Keratinocyte (primary cell): ENCODE measurements around the gene GLUL. TPM values are rescaled to one million over a fixed set of nuclear protein-coding genes. Genes with fewer than 3 reads are reported as not detected.

ENCODE experiments used
- DNase-seq: peaks from one replicate; pipeline ENCODE4 v3.0.0-alpha.2; 2011; ENCODE audit warnings: low read depth, missing footprints, low spot score
- FAIRE-seq: peaks from 2 replicates; lab custom pipeline; 2011; peaks lifted over from hg19 to GRCh38; lab: Jason Lieb, UNC
- H2AFZ ChIP-seq: 2 replicates; pipeline ENCODE4 v1.6.0; 2012; ENCODE audit warnings: low read length, control low read depth, inconsistent platforms; ENCODE audit not compliant: control insufficient read depth
- H3K27ac ChIP-seq: 2 replicates; pipeline ENCODE4 v1.5.1; 2011; ENCODE audit warnings: low read length; ENCODE audit not compliant: control insufficient read depth, insufficient read depth
- H3K27me3 ChIP-seq: 3 replicates; pipeline ENCODE4 v1.6.0; 2011; ENCODE audit warnings: low read length; ENCODE audit not compliant: control insufficient read depth, insufficient read depth; ENCODE audit errors: extremely low read depth
- H3K36me3 ChIP-seq, 2 experiments: 2 replicates in 1 of 2; 3 replicates in 1 of 2; pipeline ENCODE4 v1.5.1; 2011; ENCODE audit warnings: low read length in 2 of 2, mild to moderate bottlenecking in 1 of 2; ENCODE audit not compliant: control insufficient read depth in 2 of 2, insufficient read depth in 2 of 2; ENCODE audit errors: extremely low read depth in 1 of 2
- H3K4me1 ChIP-seq: 3 replicates; pipeline ENCODE4 v1.5.1; 2011; ENCODE audit warnings: low read length; ENCODE audit not compliant: control insufficient read depth, insufficient read depth; ENCODE audit errors: extremely low read depth
- H3K4me2 ChIP-seq: 3 replicates; pipeline ENCODE4 v1.6.0; 2011; ENCODE audit warnings: low read depth, low read length; ENCODE audit not compliant: control insufficient read depth, insufficient read depth; ENCODE audit errors: extremely low read depth
- H3K4me3 ChIP-seq, 3 experiments: fragments of 200-600 bp in 1 of 3; sonication (generic) in 1 of 3; 2 replicates in 2 of 3; 3 replicates in 1 of 3; pipeline ENCODE4 v1.5.1; 2011 to 2016; ENCODE audit warnings: low read length in 3 of 3, mild to moderate bottlenecking in 3 of 3, control low read depth in 2 of 3, inconsistent platforms in 1 of 3, low read depth in 1 of 3, mixed read lengths in 1 of 3, mixed run types in 1 of 3, moderate library complexity in 1 of 3; ENCODE audit not compliant: control insufficient read depth in 2 of 3, insufficient read depth in 2 of 3; ENCODE audit errors: extremely low read depth in 1 of 3
- H3K79me2 ChIP-seq: 2 replicates; pipeline ENCODE4 v1.6.0; 2012; ENCODE audit warnings: low read length; ENCODE audit not compliant: control insufficient read depth, insufficient read depth
- H3K9ac ChIP-seq: 3 replicates; pipeline ENCODE4 v1.6.0; 2011; ENCODE audit warnings: low read length; ENCODE audit not compliant: control insufficient read depth, insufficient read depth; ENCODE audit errors: extremely low read depth
- H3K9me1 ChIP-seq: 3 replicates; pipeline ENCODE4 v1.6.0; 2011; ENCODE audit warnings: low read length; ENCODE audit not compliant: control insufficient read depth, insufficient read depth; ENCODE audit errors: extremely low read depth
- H3K9me3 ChIP-seq: 2 replicates; pipeline ENCODE4 v1.5.1; 2012; ENCODE audit warnings: low read depth, low read length; ENCODE audit not compliant: control insufficient read depth
- H4K20me1 ChIP-seq: 3 replicates; pipeline ENCODE4 v1.6.0; 2011; ENCODE audit warnings: low read length; ENCODE audit not compliant: control insufficient read depth, insufficient read depth; ENCODE audit errors: extremely low read depth
- EZH2 ChIP-seq: IDR thresholded peaks from one replicate; pipeline ENCODE4 v1.6.1; 2012; ENCODE audit warnings: inconsistent platforms, mild to moderate bottlenecking, low read length, moderate library complexity
- dilution Hi-C: fragments of 300-500 bp; cut with MboI; formaldehyde crosslinking; loops from one replicate; pipeline ENCODE4 v1.7.0; 2020; ENCODE audit warnings: low sequenced_read_pairs; ENCODE audit not compliant: extremely low pct_ligation_motif_present
- polyA plus RNA-seq, 5 experiments: library from polyadenylated mRNA; depleted of rRNA in 3 of 5; stranded (reverse) in 3 of 5; stranded (forward) in 1 of 5; unstranded in 1 of 5; fragments of >200 nt; gene quantifications; 1 replicate in 1 of 5; 2 replicates in 3 of 5; 3 replicates in 1 of 5; pipeline versions ENCODE4 v1.2.1 to v1.2.3, GENCODE V29; 2011 to 2012; ENCODE audit warnings: missing spikeins in 2 of 5, low read depth in 1 of 5, low replicate concordance in 1 of 5
- TF ChIP-seq, protein P1 (sequence below), 3 experiments: IDR thresholded peaks in 1 of 3; conservative IDR thresholded peaks in 1 of 3; optimal IDR thresholded peaks in 1 of 3; 2 replicates in 2 of 3; 3 replicates in 1 of 3; pipeline versions ENCODE3 to v1.5.1; 2011; ENCODE audit warnings: low read length in 3 of 3, mild to moderate bottlenecking in 3 of 3, moderate library complexity in 2 of 3, control low read depth in 1 of 3, inconsistent platforms in 1 of 3; ENCODE audit not compliant: insufficient read depth in 2 of 3; ENCODE audit errors: extremely low read depth in 1 of 3

GLUL gene
- polyA plus RNA-seq, 1 donor (not counting 4 experiments of a cell fraction or from before 2014, with no cell fraction given): 593 TPM

DNA sequence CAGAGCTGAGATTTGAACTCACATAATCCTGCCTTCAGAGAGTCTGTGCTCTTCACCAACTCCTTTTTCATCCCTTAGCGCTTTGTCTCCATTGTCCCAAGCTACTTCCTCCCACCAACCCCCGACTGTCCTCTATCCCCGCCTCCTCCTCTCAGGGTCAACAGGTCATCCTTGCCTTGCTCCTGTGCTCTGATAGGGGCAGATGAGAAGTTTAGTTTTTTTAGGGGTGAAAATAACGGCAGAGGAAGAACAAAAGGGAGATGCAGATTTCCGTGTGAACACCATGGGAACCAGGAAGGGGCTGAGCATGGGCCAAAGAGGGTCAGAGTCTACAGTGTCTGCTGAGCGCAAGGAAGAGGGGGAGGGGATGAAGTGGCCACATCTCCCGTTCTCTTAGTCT, 31.9 kb downstream of the GLUL start:
- no peaks in the 10 kb centered on the region for H3K9me3 ChIP-seq
- no peaks in the 10 kb centered on the region for H3K9me1 ChIP-seq
- H3K4me3 ChIP-seq: no peak overlapping the region
- no peak for DNase-seq
- FAIRE-seq: no peak
- H3K4me2 ChIP-seq: no peak overlapping the region
- H3K27me3 ChIP-seq: no peaks in the 10 kb centered on the region
- no peak overlapping the region for H2AFZ ChIP-seq
- H3K9ac ChIP-seq: no peak overlapping the region
- no peaks in the 10 kb centered on the region for H3K79me2 ChIP-seq
- no peaks in the 10 kb centered on the region for H4K20me1 ChIP-seq
- dilution Hi-C loops: no loop called here
- H3K36me3 ChIP-seq: no peaks in the 10 kb centered on the region
- TF ChIP-seq, protein P1, sequence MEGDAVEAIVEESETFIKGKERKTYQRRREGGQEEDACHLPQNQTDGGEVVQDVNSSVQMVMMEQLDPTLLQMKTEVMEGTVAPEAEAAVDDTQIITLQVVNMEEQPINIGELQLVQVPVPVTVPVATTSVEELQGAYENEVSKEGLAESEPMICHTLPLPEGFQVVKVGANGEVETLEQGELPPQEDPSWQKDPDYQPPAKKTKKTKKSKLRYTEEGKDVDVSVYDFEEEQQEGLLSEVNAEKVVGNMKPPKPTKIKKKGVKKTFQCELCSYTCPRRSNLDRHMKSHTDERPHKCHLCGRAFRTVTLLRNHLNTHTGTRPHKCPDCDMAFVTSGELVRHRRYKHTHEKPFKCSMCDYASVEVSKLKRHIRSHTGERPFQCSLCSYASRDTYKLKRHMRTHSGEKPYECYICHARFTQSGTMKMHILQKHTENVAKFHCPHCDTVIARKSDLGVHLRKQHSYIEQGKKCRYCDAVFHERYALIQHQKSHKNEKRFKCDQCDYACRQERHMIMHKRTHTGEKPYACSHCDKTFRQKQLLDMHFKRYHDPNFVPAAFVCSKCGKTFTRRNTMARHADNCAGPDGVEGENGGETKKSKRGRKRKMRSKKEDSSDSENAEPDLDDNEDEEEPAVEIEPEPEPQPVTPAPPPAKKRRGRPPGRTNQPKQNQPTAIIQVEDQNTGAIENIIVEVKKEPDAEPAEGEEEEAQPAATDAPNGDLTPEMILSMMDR (optimal IDR thresholded peaks at IDR 0.05 in 1 of 3, IDR thresholded peaks at IDR 0.05 in 1 of 3, conservative IDR thresholded peaks at IDR 0.05 in 1 of 3; ENCODE audit: extremely low read depth in 1 of 3, insufficient read depth in 2 of 3, low read length in 3 of 3): no peak
- no peak for TF ChIP-seq EZH2
- no peaks in the 10 kb centered on the region for H3K4me1 ChIP-seq
- no peak overlapping the region for H3K27ac ChIP-seq

GRCh38 chr1:182357913-182358312, 33.7 kb downstream of the GLUL start:
- H4K20me1 ChIP-seq: no peaks in the 10 kb centered on the region
- TF ChIP-seq, protein P1 (optimal IDR thresholded peaks at IDR 0.05 in 1 of 3, IDR thresholded peaks at IDR 0.05 in 1 of 3, conservative IDR thresholded peaks at IDR 0.05 in 1 of 3; ENCODE audit: extremely low read depth in 1 of 3, insufficient read depth in 2 of 3, low read length in 3 of 3): no peak
- no peak for TF ChIP-seq EZH2
- H2AFZ ChIP-seq: no peak overlapping the region
- no peak for FAIRE-seq
- no peaks in the 10 kb centered on the region for H3K36me3 ChIP-seq
- DNase-seq: no peak
- no peak overlapping the region for H3K27ac ChIP-seq
- H3K4me2 ChIP-seq: no peak overlapping the region
- no peaks in the 10 kb centered on the region for H3K4me1 ChIP-seq
- H3K27me3 ChIP-seq: no peaks in the 10 kb centered on the region
- H3K79me2 ChIP-seq: no peaks in the 10 kb centered on the region
- H3K9ac ChIP-seq: no peak overlapping the region
- no peak overlapping the region for H3K4me3 ChIP-seq
- dilution Hi-C loops: no loop called here
- H3K9me1 ChIP-seq: no peaks in the 10 kb centered on the region
- H3K9me3 ChIP-seq: no peaks in the 10 kb centered on the region
